ENCODE measurements around the gene RAB44.

- TF ChIP-seq GATA2 (IDR thresholded peaks at IDR 0.05; ENCODE audit: low read depth, low read length) (no peak), GATA3 (IDR thresholded peaks at IDR 0.05; ENCODE audit: low read depth, low read length) (no peak)
Observed at GRCh38 chr6:36760685-36761435, 63.2 kb downstream of the RAB44 start.

Data from SH-SY5Y (cell line).